H9 (cell line): ENCODE results near the gene SPAG4. TPM values are rescaled to one million over a fixed set of nuclear protein-coding genes. Genes with fewer than 3 reads are reported as not detected.

Experiments used
- DNase-seq: peaks from one replicate; pipeline ENCODE4 v3.0.0-alpha.2; 2017
- H2AFZ ChIP-seq: one replicate; pipeline ENCODE4 v1.6.1; 2013; ENCODE audit warnings: mild to moderate bottlenecking, low read length, control low read depth, moderate library complexity
- H2AK5ac ChIP-seq: 2 replicates; pipeline ENCODE4 v1.6.1; 2013; ENCODE audit warnings: low read length, control low read depth, mixed read lengths; ENCODE audit not compliant: insufficient read length
- H2BK120ac ChIP-seq: one replicate; pipeline ENCODE4 v1.6.1; 2013; ENCODE audit warnings: low read depth, mild to moderate bottlenecking, low read length, control low read depth, inconsistent platforms; ENCODE audit not compliant: poor library complexity, severe bottlenecking
- H2BK12ac ChIP-seq: 2 replicates; pipeline ENCODE4 v1.6.1; 2013; ENCODE audit warnings: low read length, control low read depth, mixed read lengths, low read depth; ENCODE audit not compliant: insufficient read length
- H2BK15ac ChIP-seq: 2 replicates; pipeline ENCODE4 v1.6.1; 2013; ENCODE audit warnings: low read depth, low read length, control low read depth
- H2BK20ac ChIP-seq: one replicate; pipeline ENCODE4 v1.6.1; 2013; ENCODE audit warnings: low read depth, mild to moderate bottlenecking, low read length, control low read depth, inconsistent platforms; ENCODE audit not compliant: poor library complexity, severe bottlenecking
- H2BK5ac ChIP-seq: 2 replicates; pipeline ENCODE4 v1.6.1; 2013; ENCODE audit warnings: low read length, control low read depth, mixed read lengths; ENCODE audit not compliant: insufficient read length
- H3K14ac ChIP-seq: 2 replicates; pipeline ENCODE4 v1.6.1; 2013; ENCODE audit warnings: low read length, control low read depth; ENCODE audit not compliant: insufficient read depth
- H3K18ac ChIP-seq: 2 replicates; pipeline ENCODE4 v1.6.1; 2013; ENCODE audit warnings: low read depth, mild to moderate bottlenecking, mixed read lengths, low read length, control low read depth; ENCODE audit not compliant: insufficient read length
- H3K23ac ChIP-seq: 2 replicates; pipeline ENCODE4 v1.6.1; 2013; ENCODE audit warnings: low read length, control low read depth, mixed read lengths, low read depth; ENCODE audit not compliant: insufficient read length
- H3K23me2 ChIP-seq: 2 replicates; pipeline ENCODE4 v1.6.1; 2013; ENCODE audit warnings: low read depth, mild to moderate bottlenecking, mixed read lengths, low read length, control low read depth; ENCODE audit not compliant: insufficient read length, poor library complexity, severe bottlenecking
- H3K27ac ChIP-seq: 2 replicates; pipeline ENCODE4 v1.5.1; 2013; ENCODE audit warnings: low read length, control low read depth, mixed read lengths, low read depth; ENCODE audit not compliant: insufficient read length
- H3K27me3 ChIP-seq: 2 replicates; pipeline ENCODE4 v1.6.1; 2013; ENCODE audit warnings: low read length, control low read depth, inconsistent platforms; ENCODE audit not compliant: insufficient read depth
- H3K4ac ChIP-seq: 2 replicates; pipeline ENCODE4 v1.6.1; 2013; ENCODE audit warnings: low read depth, mild to moderate bottlenecking, control low read depth, inconsistent platforms, low read length, moderate library complexity
- H3K4me1 ChIP-seq: 2 replicates; pipeline ENCODE4 v1.6.1; 2013; ENCODE audit warnings: low read length, control low read depth, inconsistent platforms; ENCODE audit not compliant: insufficient read depth
- H3K4me2 ChIP-seq: 2 replicates; pipeline ENCODE4 v1.6.1; 2013; ENCODE audit warnings: low read length, control low read depth, mixed read lengths; ENCODE audit not compliant: insufficient read length, insufficient read depth
- H3K56ac ChIP-seq: 2 replicates; pipeline ENCODE4 v1.6.1; 2013; ENCODE audit warnings: low read depth, mild to moderate bottlenecking, mixed read lengths, low read length, control low read depth; ENCODE audit not compliant: insufficient read length
- H3K79me1 ChIP-seq: 2 replicates; pipeline ENCODE4 v1.6.1; 2013; ENCODE audit warnings: low read depth, mild to moderate bottlenecking, moderate library complexity, low read length, control low read depth, inconsistent platforms; ENCODE audit not compliant: insufficient read depth, poor library complexity, severe bottlenecking
- H3K79me2 ChIP-seq: 2 replicates; pipeline ENCODE4 v1.6.1; 2013; ENCODE audit warnings: low read length, control low read depth, inconsistent platforms; ENCODE audit not compliant: insufficient read depth
- H3K9ac ChIP-seq: 2 replicates; pipeline ENCODE4 v1.6.1; 2013; ENCODE audit warnings: low read length, control low read depth, mixed read lengths; ENCODE audit not compliant: insufficient read length; ENCODE audit errors: extremely low read depth
- H3K9me3 ChIP-seq: one replicate; pipeline ENCODE4 v1.6.1; 2013; ENCODE audit warnings: low read depth, low read length, inconsistent platforms; ENCODE audit not compliant: control insufficient read depth
- H3T11ph ChIP-seq: one replicate; pipeline ENCODE4 v1.6.1; 2013; ENCODE audit warnings: mild to moderate bottlenecking, low read length, control low read depth, inconsistent platforms
- H4K20me1 ChIP-seq: one replicate; pipeline ENCODE4 v1.6.1; 2013; ENCODE audit not compliant: control insufficient read depth, insufficient read length, insufficient read depth
- H4K5ac ChIP-seq: 2 replicates; pipeline ENCODE4 v1.6.1; 2013; ENCODE audit warnings: low read depth, mild to moderate bottlenecking, mixed read lengths, low read length, control low read depth; ENCODE audit not compliant: insufficient read length
- H4K8ac ChIP-seq: replicated peaks from 2 replicates; pipeline ENCODE4 v1.6.1; 2013; ENCODE audit warnings: low read length, control low read depth, mixed read lengths, low read depth; ENCODE audit not compliant: insufficient read length
- H4K91ac ChIP-seq: 2 replicates; pipeline ENCODE4 v1.6.1; 2013; ENCODE audit warnings: low read depth, mild to moderate bottlenecking, moderate library complexity, mixed read lengths, low read length, control low read depth; ENCODE audit not compliant: insufficient read length
- H3K27ac Mint-ChIP-seq, 3 experiments: 2 replicates in 2 of 3; 3 replicates in 1 of 3; pipeline ENCODE4 v1.8.0; 2020 to 2021; ENCODE audit warnings: mixed read lengths in 3 of 3, mild to moderate bottlenecking in 1 of 3, moderate library complexity in 1 of 3
- H3K27me3 Mint-ChIP-seq: 2 replicates; pipeline ENCODE4 v1.8.0; 2021; ENCODE audit warnings: low read depth, mild to moderate bottlenecking, moderate library complexity, mixed read lengths
- H3K36me3 Mint-ChIP-seq, 3 experiments: 2 replicates in 2 of 3; 3 replicates in 1 of 3; pipeline ENCODE4 v1.8.0; 2020 to 2021; ENCODE audit warnings: low read depth in 3 of 3, mixed read lengths in 3 of 3; ENCODE audit not compliant: insufficient read depth in 1 of 3
- H3K4me1 Mint-ChIP-seq, 2 experiments: 2 replicates each; pipeline ENCODE4 v1.8.0; 2020; ENCODE audit warnings: mixed read lengths in 2 of 2
- H3K4me3 Mint-ChIP-seq, 2 experiments: 2 replicates in 1 of 2; 3 replicates in 1 of 2; pipeline ENCODE4 v1.8.0; 2020 to 2021; ENCODE audit warnings: mild to moderate bottlenecking in 2 of 2, mixed read lengths in 2 of 2, moderate library complexity in 1 of 2
- H3K9me3 Mint-ChIP-seq, 2 experiments: 2 replicates in 1 of 2; 3 replicates in 1 of 2; pipeline ENCODE4 v1.8.0; 2020; ENCODE audit warnings: mild to moderate bottlenecking in 2 of 2, mixed read lengths in 2 of 2, moderate library complexity in 1 of 2
- CTCF ChIP-seq: fragments of 200-600 bp; sonication (generic); conservative IDR thresholded peaks from 3 replicates; pipeline ENCODE4 v1.8.0; 2021; ENCODE audit warnings: antibody characterized with exemption, mild to moderate bottlenecking
- WGBS: extraction: QIAGEN DNeasy Blood & Tissue Kit; methylation state at CpG from one replicate; pipeline ENCODE4 v1.1.7; 2013; ENCODE audit warnings: missing lambda C conversion rate, low lambda C conversion rate, mixed read lengths; ENCODE audit not compliant: insufficient read length; ENCODE audit errors: extremely low coverage; 5-methylcytosine and 5-hydroxymethylcytosine counted together
- total RNA-seq: library from RNA; stranded (reverse); gene quantifications from 2 replicates; pipeline ENCODE4 v1.2.1, GENCODE V29; 2021

Gene SPAG4
- total RNA-seq, 1 experiment from 2014 or later: 4.9 TPM

DNA sequence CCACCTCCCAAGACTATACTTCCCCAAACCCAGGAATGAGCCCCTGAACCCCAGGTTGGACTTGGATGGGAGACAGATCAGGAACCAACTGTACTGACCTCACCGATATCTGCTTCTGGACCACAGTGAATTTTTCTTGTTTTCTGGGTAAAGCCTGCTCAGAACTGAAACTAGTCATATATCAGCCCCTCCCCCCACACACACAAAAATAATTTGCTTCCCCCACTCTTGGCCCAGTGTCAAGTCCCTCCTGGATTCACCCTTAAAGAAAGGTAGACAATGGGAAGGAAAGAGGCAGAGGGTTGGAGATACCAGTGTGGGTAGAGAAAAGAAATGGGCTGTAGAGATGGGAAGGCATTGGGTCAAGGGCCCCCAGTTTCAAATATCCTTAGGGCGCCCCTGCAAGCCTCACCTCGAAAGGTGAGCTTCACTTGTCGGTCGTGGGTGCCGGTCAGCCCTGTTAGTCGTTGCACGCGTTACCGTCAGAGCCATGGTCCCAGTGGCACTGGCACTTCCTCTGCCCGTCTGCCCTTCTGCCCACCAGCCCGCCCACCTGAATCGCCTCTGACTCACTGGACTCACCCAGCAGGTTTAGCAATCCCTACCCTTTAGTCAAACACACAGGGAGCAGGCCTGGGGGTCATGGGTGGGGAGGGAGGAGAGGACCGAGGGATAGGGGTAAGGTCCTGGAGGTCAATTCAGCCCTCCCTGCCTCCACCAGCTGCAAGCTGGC lies 8.5 kb upstream of the SPAG4 start:
- Histone ChIP-seq H3K9me3 (no peaks in the 10 kb centered on the region), H3K14ac (no peak overlapping the region), H4K5ac (no peak overlapping the region), H3K27ac (no peak overlapping the region), H3K79me2 (no peaks in the 10 kb centered on the region), H3K4ac (no peak overlapping the region), H3K79me1 (no peaks in the 10 kb centered on the region), H3K23ac (no peak overlapping the region), H2BK20ac (no peak overlapping the region), H2AFZ (no peak overlapping the region), H3K4me2 (no peak overlapping the region), H2BK12ac (no peak overlapping the region), H3T11ph (no peak overlapping the region), H2BK5ac (no peak overlapping the region), H4K20me1 (no peaks in the 10 kb centered on the region), H4K8ac (no peak overlapping the region), H3K23me2 (peaks cover under 1% of the 10 kb centered on the region), H2AK5ac (no peak overlapping the region), H3K18ac (no peak overlapping the region), H3K4me1 (no peaks in the 10 kb centered on the region), H3K9ac (no peak overlapping the region), H2BK120ac (no peak overlapping the region), H2BK15ac (no peak overlapping the region), H3K27me3 (peaks cover 6% of the 10 kb centered on the region; the same call in 1 of the 2 replicates), H4K91ac (no peak overlapping the region), H3K56ac (no peak overlapping the region)
- Mint-ChIP-seq H3K36me3 (no peaks in the 10 kb centered on the region), H3K4me1 (peaks cover 4 to 8% of the 10 kb centered on the region in 2 experiments), H3K27me3 (peaks cover 35% of the 10 kb centered on the region), H3K4me3 (no peak overlapping the region), H3K9me3 (no peaks in the 10 kb centered on the region), H3K27ac (no peak overlapping the region; a peak in 1 of 7 replicates)
- TF ChIP-seq CTCF: no peak
- WGBS: no CpG with 5 or more reads among the region's 14 CpGs
- no peak for DNase-seq
